Fibroblast of lung (primary cell): ENCODE measurements around the gene FBXL17.

ENCODE experiments used
- CTCF ChIP-seq, 2 donors: IDR thresholded peaks in 1 of 2; conservative IDR thresholded peaks in 1 of 2; 1 replicate in 1 of 2; 2 replicates in 1 of 2; pipeline ENCODE4 v1.5.1; 2011 to 2012; ENCODE audit warnings: low read length in 2 of 2, control low read depth in 1 of 2, inconsistent platforms in 1 of 2, low read depth in 1 of 2, mild to moderate bottlenecking in 1 of 2
- EZH2 ChIP-seq: IDR thresholded peaks from 2 replicates; pipeline ENCODE4 v1.5.1; 2012; ENCODE audit warnings: low read length, control low read depth, mild to moderate bottlenecking; ENCODE audit errors: missing control alignments

- TF ChIP-seq EZH2 (no peak), CTCF (conservative IDR thresholded peaks at IDR 0.05 in 1 of 2, IDR thresholded peaks at IDR 0.05 in 1 of 2; ENCODE audit: low read depth in 1 of 2, low read length in 2 of 2) (no peak)
These were observed 49.2 kb upstream of the FBXL17 start for GRCh38 chr5:108430931-108431608.
